GM13976 (cell line): Measurements from ENCODE around the gene JAM3.

Source experiments
- DNase-seq: peaks from one replicate; pipeline ENCODE4 v3.0.0; 2012; ENCODE audit warnings: low spot score
- in situ Hi-C: fragments of 300-500 bp; cut with MboI; formaldehyde crosslinking; loops from one replicate; pipeline ENCODE4 v1.12.0; 2022; ENCODE audit warnings: low sequenced_read_pairs, mixed read lengths, inconsistent platforms; ENCODE audit not compliant: unreplicated experiment
- TF ChIP-seq, protein P1 (sequence below): IDR thresholded peaks from 2 replicates; pipeline ENCODE4 v1.5.1; 2012; ENCODE audit warnings: borderline replicate concordance, mild to moderate bottlenecking; ENCODE audit not compliant: insufficient read depth; ENCODE audit errors: extremely low read depth, missing control alignments, control extremely low read depth

Gene JAM3

DNA sequence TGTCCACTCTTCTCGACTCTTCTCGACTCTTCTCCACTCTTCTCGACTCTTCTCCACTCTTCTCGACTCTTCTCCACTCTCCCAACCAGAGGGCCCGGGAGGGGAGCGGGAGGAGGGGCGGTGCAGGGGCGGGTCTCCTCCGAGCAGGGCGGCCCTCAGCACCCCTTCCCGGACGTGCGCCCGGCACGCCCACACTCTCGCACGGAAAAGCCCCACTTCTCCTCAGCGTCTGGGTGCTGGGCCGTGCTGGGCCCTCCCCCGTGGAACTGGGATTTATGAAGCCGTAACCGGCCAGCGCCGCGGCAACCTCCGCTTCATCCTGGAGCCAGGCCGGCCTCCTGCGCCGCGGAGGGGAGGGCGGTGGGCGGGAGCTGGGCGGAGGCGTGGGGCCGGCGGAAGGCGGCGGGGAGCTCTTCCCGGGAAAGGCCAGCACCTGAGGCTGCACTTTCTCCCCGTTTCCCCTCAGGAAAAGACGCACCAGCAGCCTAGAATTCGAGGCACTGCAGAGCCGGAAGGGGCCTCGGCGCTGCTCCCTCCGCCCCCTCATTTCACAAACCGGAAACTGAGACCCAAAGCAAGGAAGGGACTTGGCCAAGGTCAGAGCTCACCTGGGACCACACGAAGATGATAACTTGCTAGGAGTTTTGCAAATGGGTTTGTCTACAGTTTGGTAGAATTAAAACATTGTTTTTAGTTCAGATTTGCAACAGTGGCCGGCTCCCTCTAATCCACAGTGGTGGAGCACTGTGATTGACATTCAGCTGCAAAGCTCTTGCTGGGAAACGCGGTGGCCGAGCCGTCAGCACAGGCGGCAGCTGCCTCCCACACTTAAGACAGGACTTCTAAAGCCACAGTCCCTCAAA lies 31.6 kb upstream of the JAM3 start:
- in situ Hi-C loops, result no loop called here
- TF ChIP-seq, protein P1, sequence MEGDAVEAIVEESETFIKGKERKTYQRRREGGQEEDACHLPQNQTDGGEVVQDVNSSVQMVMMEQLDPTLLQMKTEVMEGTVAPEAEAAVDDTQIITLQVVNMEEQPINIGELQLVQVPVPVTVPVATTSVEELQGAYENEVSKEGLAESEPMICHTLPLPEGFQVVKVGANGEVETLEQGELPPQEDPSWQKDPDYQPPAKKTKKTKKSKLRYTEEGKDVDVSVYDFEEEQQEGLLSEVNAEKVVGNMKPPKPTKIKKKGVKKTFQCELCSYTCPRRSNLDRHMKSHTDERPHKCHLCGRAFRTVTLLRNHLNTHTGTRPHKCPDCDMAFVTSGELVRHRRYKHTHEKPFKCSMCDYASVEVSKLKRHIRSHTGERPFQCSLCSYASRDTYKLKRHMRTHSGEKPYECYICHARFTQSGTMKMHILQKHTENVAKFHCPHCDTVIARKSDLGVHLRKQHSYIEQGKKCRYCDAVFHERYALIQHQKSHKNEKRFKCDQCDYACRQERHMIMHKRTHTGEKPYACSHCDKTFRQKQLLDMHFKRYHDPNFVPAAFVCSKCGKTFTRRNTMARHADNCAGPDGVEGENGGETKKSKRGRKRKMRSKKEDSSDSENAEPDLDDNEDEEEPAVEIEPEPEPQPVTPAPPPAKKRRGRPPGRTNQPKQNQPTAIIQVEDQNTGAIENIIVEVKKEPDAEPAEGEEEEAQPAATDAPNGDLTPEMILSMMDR, result no peak
- DNase-seq, result peak; percentile 65

DNA sequence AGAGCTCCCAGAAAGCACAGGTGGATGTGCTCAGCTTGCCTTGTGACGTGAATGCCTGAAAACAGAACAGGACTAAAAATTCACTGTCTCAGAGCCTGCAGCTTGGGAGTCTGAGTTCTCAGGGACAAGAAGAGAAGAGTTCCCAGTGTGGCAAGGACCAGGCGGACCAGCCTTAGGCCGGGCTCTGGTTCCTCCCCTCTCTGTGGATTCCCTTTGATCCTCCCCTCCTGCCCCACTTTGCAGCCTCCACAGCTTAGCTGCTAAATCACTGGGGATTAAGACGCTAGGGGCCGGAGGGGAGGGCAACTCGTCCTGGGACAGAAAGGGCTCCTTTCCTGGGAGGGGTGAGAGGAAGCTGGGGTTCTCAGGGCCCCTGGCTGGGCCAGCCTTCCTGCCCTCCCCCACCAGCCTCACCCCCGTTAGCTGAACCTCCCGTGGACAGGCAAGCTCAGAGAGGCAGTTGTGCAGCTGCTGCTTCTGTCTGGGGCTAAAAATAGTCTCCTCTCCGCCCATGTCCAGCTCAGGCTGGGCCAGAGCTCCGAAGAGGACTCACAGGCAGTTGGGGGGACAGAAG lies 29.9 kb upstream of the JAM3 start:
- no peak for DNase-seq
- in situ Hi-C loops, result no loop called here
- TF ChIP-seq, protein P1, result no peak

DNA sequence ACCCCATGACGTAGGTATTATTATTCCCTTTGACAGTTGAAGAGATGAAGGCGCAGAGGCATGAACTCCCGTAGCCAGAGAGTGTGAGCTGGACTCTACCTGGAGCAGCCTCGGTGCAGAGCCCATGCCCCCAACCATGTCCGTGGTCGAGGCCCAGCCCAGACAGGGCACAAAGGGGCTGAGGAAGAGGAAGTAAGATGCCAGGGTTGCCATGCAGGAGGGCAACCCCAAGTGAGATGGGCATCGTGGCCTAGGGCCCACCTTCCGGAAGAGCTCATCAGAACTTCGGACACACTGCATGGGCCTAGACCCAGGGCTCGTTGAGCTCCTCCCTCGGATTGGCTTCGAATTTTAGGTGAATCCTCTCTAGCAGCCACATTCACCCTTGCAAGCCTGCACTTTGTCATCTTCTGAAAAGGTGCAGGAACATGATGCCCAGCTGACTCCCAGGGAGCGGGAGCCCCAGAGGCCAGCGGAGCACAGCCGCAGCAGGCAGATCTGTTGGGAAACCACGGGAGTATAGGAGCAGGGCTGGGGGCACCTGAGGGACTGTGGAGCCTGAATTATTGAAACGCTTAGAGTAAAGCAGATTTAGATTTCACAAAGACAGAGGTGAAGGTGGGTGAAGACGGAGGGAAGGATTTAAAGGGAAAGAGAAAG lies 29.0 kb upstream of the JAM3 start:
- no peak for DNase-seq
- in situ Hi-C loops, result no loop called here
- TF ChIP-seq, protein P1, result no peak

DNA sequence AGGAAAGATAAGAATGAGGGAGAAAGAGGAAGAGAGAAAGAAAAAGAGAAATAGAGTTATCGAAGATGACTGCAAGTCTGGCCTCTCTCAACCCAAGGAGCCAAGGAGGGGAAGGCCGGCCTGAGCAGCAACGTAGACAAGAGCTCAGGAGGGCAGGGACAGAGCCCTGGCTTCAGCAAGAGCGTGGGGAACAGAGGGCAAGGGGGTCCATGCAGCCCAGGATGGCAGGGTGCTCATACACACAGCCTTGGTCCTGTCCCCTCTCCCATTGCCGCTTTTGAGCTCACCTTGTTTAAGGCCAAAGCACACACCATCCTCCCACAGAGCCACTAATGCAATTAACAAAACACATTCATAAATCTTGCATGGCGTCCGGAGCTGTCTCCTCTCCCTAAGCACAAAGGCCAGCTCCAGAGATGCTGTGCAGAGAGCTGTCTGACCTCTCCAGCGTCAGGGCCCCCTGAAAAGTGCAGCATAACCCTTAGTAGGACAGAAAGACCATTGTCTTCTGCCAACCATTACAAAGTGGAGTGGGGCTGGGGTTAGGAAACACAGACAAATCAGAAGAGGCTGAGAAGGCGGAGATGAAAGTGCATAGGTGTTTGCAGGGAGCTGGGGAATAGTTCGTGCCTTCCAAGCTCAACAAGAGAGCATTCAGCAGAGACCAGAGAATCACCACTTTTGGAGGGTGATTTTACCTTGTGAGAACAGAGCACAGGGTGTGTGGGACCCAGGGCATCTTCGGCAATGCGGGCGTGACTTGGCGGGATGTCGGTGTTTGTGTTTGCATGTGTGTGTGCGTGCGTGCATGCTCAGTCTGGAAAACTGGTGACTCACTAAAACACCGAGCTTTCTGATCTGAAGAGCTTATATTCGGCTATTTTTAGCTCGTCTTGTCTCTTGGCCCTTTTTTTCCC lies 28.2 kb upstream of the JAM3 start:
- no peak for DNase-seq
- in situ Hi-C loops, result no loop called here
- TF ChIP-seq, protein P1, result no peak

DNA sequence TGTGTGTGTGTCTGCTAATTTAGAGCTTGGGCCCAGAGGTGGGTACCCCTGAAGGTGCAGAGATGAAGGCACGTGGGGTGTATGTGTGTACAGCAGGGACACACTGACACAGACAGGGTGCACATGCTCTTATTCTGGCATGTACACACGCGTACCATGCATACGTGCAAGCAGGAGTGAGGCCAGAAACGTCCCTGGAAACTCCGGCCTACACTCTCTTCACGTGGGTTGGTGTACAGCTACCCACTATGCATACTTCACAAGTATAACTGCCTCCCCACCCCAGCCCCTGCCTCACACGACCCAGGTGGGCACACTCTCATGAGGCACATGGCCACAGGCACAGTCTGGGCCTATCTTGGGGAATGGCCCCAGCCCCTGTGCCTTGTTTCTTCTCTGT lies 27.5 kb upstream of the JAM3 start:
- in situ Hi-C loops, result no loop called here
- TF ChIP-seq, protein P1, result no peak
- no peak for DNase-seq
